22Rv1 (cell line): ENCODE data around the gene CNTNAP2.

Experiments used
- CTCF ChIP-seq: fragments of 450-650 bp; IDR thresholded peaks from 2 replicates; pipeline ENCODE4 v1.5.1; 2017; ENCODE audit warnings: mild to moderate bottlenecking
- ZFX ChIP-seq: fragments of 450-650 bp; IDR thresholded peaks from 2 replicates; pipeline ENCODE4 v1.6.1; 2017; ENCODE audit warnings: antibody characterized with exemption, borderline replicate concordance

DNA sequence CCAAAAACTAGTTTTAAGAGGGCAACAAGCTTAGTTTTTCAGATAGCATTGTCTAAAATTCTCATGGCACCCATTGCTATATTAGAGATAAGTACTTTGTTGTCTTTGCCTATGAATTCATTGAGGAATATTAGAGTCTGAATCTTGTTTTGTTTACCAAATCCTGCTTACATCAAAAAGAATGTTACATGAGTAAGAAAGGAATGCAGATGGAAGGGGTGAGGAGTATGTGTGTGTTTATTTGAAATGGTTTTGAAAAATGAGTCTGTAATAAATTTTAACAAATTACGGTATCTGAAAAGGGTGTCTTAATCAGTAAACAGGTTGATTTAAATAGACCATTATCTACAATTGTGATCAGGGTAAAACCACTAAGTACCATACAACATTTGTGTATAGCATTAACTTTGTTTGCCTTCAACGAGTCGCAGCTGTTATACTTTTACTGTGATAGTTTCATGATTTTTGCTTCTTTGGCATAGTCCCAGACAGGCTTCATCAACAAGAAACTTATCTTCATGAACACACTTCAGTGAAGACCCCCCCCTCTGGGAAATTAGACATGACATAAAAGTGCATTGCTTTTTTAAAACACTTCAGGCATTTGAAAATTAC lies 1290.0 kb downstream of the CNTNAP2 start:
- TF ChIP-seq CTCF (no peak), ZFX (no peak)
